H9 (cell line): ENCODE measurements around the gene STX5. TPM values are rescaled to one million over a fixed set of nuclear protein-coding genes. Genes with fewer than 3 reads are reported as not detected.

Source experiments
- DNase-seq: peaks from one replicate; pipeline ENCODE4 v3.0.0-alpha.2; 2017
- H2AFZ ChIP-seq: one replicate; pipeline ENCODE4 v1.6.1; 2013; ENCODE audit warnings: mild to moderate bottlenecking, low read length, control low read depth, moderate library complexity
- H2AK5ac ChIP-seq: 2 replicates; pipeline ENCODE4 v1.6.1; 2013; ENCODE audit warnings: low read length, control low read depth, mixed read lengths; ENCODE audit not compliant: insufficient read length
- H2BK120ac ChIP-seq: one replicate; pipeline ENCODE4 v1.6.1; 2013; ENCODE audit warnings: low read depth, mild to moderate bottlenecking, low read length, control low read depth, inconsistent platforms; ENCODE audit not compliant: poor library complexity, severe bottlenecking
- H2BK12ac ChIP-seq: 2 replicates; pipeline ENCODE4 v1.6.1; 2013; ENCODE audit warnings: low read length, control low read depth, mixed read lengths, low read depth; ENCODE audit not compliant: insufficient read length
- H2BK15ac ChIP-seq: 2 replicates; pipeline ENCODE4 v1.6.1; 2013; ENCODE audit warnings: low read depth, low read length, control low read depth
- H2BK20ac ChIP-seq: one replicate; pipeline ENCODE4 v1.6.1; 2013; ENCODE audit warnings: low read depth, mild to moderate bottlenecking, low read length, control low read depth, inconsistent platforms; ENCODE audit not compliant: poor library complexity, severe bottlenecking
- H2BK5ac ChIP-seq: 2 replicates; pipeline ENCODE4 v1.6.1; 2013; ENCODE audit warnings: low read length, control low read depth, mixed read lengths; ENCODE audit not compliant: insufficient read length
- H3K14ac ChIP-seq: 2 replicates; pipeline ENCODE4 v1.6.1; 2013; ENCODE audit warnings: low read length, control low read depth; ENCODE audit not compliant: insufficient read depth
- H3K18ac ChIP-seq: 2 replicates; pipeline ENCODE4 v1.6.1; 2013; ENCODE audit warnings: low read depth, mild to moderate bottlenecking, mixed read lengths, low read length, control low read depth; ENCODE audit not compliant: insufficient read length
- H3K23ac ChIP-seq: 2 replicates; pipeline ENCODE4 v1.6.1; 2013; ENCODE audit warnings: low read length, control low read depth, mixed read lengths, low read depth; ENCODE audit not compliant: insufficient read length
- H3K23me2 ChIP-seq: 2 replicates; pipeline ENCODE4 v1.6.1; 2013; ENCODE audit warnings: low read depth, mild to moderate bottlenecking, mixed read lengths, low read length, control low read depth; ENCODE audit not compliant: insufficient read length, poor library complexity, severe bottlenecking
- H3K27ac ChIP-seq: 2 replicates; pipeline ENCODE4 v1.5.1; 2013; ENCODE audit warnings: low read length, control low read depth, mixed read lengths, low read depth; ENCODE audit not compliant: insufficient read length
- H3K27me3 ChIP-seq: 2 replicates; pipeline ENCODE4 v1.6.1; 2013; ENCODE audit warnings: low read length, control low read depth, inconsistent platforms; ENCODE audit not compliant: insufficient read depth
- H3K4ac ChIP-seq: 2 replicates; pipeline ENCODE4 v1.6.1; 2013; ENCODE audit warnings: low read depth, mild to moderate bottlenecking, control low read depth, inconsistent platforms, low read length, moderate library complexity
- H3K4me1 ChIP-seq: 2 replicates; pipeline ENCODE4 v1.6.1; 2013; ENCODE audit warnings: low read length, control low read depth, inconsistent platforms; ENCODE audit not compliant: insufficient read depth
- H3K4me2 ChIP-seq: 2 replicates; pipeline ENCODE4 v1.6.1; 2013; ENCODE audit warnings: low read length, control low read depth, mixed read lengths; ENCODE audit not compliant: insufficient read length, insufficient read depth
- H3K56ac ChIP-seq: 2 replicates; pipeline ENCODE4 v1.6.1; 2013; ENCODE audit warnings: low read depth, mild to moderate bottlenecking, mixed read lengths, low read length, control low read depth; ENCODE audit not compliant: insufficient read length
- H3K79me1 ChIP-seq: 2 replicates; pipeline ENCODE4 v1.6.1; 2013; ENCODE audit warnings: low read depth, mild to moderate bottlenecking, moderate library complexity, low read length, control low read depth, inconsistent platforms; ENCODE audit not compliant: insufficient read depth, poor library complexity, severe bottlenecking
- H3K79me2 ChIP-seq: 2 replicates; pipeline ENCODE4 v1.6.1; 2013; ENCODE audit warnings: low read length, control low read depth, inconsistent platforms; ENCODE audit not compliant: insufficient read depth
- H3K9ac ChIP-seq: 2 replicates; pipeline ENCODE4 v1.6.1; 2013; ENCODE audit warnings: low read length, control low read depth, mixed read lengths; ENCODE audit not compliant: insufficient read length; ENCODE audit errors: extremely low read depth
- H3K9me3 ChIP-seq: one replicate; pipeline ENCODE4 v1.6.1; 2013; ENCODE audit warnings: low read depth, low read length, inconsistent platforms; ENCODE audit not compliant: control insufficient read depth
- H3T11ph ChIP-seq: one replicate; pipeline ENCODE4 v1.6.1; 2013; ENCODE audit warnings: mild to moderate bottlenecking, low read length, control low read depth, inconsistent platforms
- H4K20me1 ChIP-seq: one replicate; pipeline ENCODE4 v1.6.1; 2013; ENCODE audit not compliant: control insufficient read depth, insufficient read length, insufficient read depth
- H4K5ac ChIP-seq: 2 replicates; pipeline ENCODE4 v1.6.1; 2013; ENCODE audit warnings: low read depth, mild to moderate bottlenecking, mixed read lengths, low read length, control low read depth; ENCODE audit not compliant: insufficient read length
- H4K8ac ChIP-seq: replicated peaks from 2 replicates; pipeline ENCODE4 v1.6.1; 2013; ENCODE audit warnings: low read length, control low read depth, mixed read lengths, low read depth; ENCODE audit not compliant: insufficient read length
- H4K91ac ChIP-seq: 2 replicates; pipeline ENCODE4 v1.6.1; 2013; ENCODE audit warnings: low read depth, mild to moderate bottlenecking, moderate library complexity, mixed read lengths, low read length, control low read depth; ENCODE audit not compliant: insufficient read length
- H3K27ac Mint-ChIP-seq, 3 experiments: 2 replicates in 2 of 3; 3 replicates in 1 of 3; pipeline ENCODE4 v1.8.0; 2020 to 2021; ENCODE audit warnings: mixed read lengths in 3 of 3, mild to moderate bottlenecking in 1 of 3, moderate library complexity in 1 of 3
- H3K27me3 Mint-ChIP-seq: 2 replicates; pipeline ENCODE4 v1.8.0; 2021; ENCODE audit warnings: low read depth, mild to moderate bottlenecking, moderate library complexity, mixed read lengths
- H3K36me3 Mint-ChIP-seq, 3 experiments: 2 replicates in 2 of 3; 3 replicates in 1 of 3; pipeline ENCODE4 v1.8.0; 2020 to 2021; ENCODE audit warnings: low read depth in 3 of 3, mixed read lengths in 3 of 3; ENCODE audit not compliant: insufficient read depth in 1 of 3
- H3K4me1 Mint-ChIP-seq, 2 experiments: 2 replicates each; pipeline ENCODE4 v1.8.0; 2020; ENCODE audit warnings: mixed read lengths in 2 of 2
- H3K4me3 Mint-ChIP-seq, 2 experiments: 2 replicates in 1 of 2; 3 replicates in 1 of 2; pipeline ENCODE4 v1.8.0; 2020 to 2021; ENCODE audit warnings: mild to moderate bottlenecking in 2 of 2, mixed read lengths in 2 of 2, moderate library complexity in 1 of 2
- H3K9me3 Mint-ChIP-seq, 2 experiments: 2 replicates in 1 of 2; 3 replicates in 1 of 2; pipeline ENCODE4 v1.8.0; 2020; ENCODE audit warnings: mild to moderate bottlenecking in 2 of 2, mixed read lengths in 2 of 2, moderate library complexity in 1 of 2
- CTCF ChIP-seq: fragments of 200-600 bp; sonication (generic); conservative IDR thresholded peaks from 3 replicates; pipeline ENCODE4 v1.8.0; 2021; ENCODE audit warnings: antibody characterized with exemption, mild to moderate bottlenecking
- WGBS: extraction: QIAGEN DNeasy Blood & Tissue Kit; methylation state at CpG from one replicate; pipeline ENCODE4 v1.1.7; 2013; ENCODE audit warnings: missing lambda C conversion rate, low lambda C conversion rate, mixed read lengths; ENCODE audit not compliant: insufficient read length; ENCODE audit errors: extremely low coverage; 5-methylcytosine and 5-hydroxymethylcytosine counted together
- total RNA-seq: library from RNA; stranded (reverse); gene quantifications from 2 replicates; pipeline ENCODE4 v1.2.1, GENCODE V29; 2021

Gene STX5
- total RNA-seq, 1 experiment from 2014 or later: 33.5 TPM

DNA sequence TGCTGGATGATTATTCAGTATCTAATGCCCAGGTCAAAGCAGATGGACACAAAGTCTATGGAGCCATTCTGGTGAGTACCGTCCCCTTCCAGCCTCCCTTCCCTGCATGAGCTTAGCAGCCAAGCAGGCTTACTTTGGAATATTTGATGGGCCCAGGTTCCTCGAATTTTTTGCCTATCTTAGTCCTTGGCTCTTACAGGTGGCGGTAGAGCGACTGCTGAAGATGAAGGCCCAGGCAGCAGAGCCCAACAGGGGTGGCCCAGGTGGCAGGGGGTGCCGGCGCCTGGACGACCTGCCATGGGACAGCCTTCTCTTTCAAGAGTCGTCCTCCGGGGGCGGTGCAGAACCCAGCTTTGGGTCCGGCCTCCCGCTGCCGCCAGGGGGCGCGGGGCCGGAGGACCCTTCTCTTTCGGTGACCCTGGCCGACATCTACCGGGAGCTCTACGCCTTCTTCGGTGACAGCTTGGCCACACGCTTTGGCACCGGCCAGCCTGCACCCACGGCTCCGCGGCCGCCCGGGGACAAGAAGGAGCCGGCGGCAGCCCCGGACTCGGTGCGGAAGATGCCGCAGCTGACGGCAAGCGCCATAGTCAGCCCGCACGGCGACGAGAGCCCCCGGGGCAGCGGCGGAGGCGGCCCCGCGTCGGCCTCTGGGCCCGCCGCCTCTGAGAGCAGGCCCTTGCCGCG is 45.4 kb downstream of the STX5 start:
- Histone ChIP-seq H3K23me2 (peaks cover 4% of the 10 kb centered on the region), H2BK15ac (no peak overlapping the region), H4K8ac (no peak overlapping the region), H2BK120ac (no peak overlapping the region), H3K79me1 (no peaks in the 10 kb centered on the region), H3K56ac (no peak overlapping the region), H3T11ph (no peak overlapping the region), H3K27ac (peak overlapping the region; percentile 1), H3K4ac (no peak overlapping the region), H3K4me1 (no peaks in the 10 kb centered on the region), H3K18ac (no peak overlapping the region), H4K5ac (no peak overlapping the region), H2AK5ac (no peak overlapping the region), H2BK20ac (no peak overlapping the region), H3K27me3 (no peaks in the 10 kb centered on the region), H3K4me2 (peak overlapping the region; percentile 15), H2AFZ (no peak overlapping the region), H3K9me3 (no peaks in the 10 kb centered on the region), H3K23ac (no peak overlapping the region), H2BK5ac (no peak overlapping the region), H4K91ac (no peak overlapping the region), H4K20me1 (no peaks in the 10 kb centered on the region), H2BK12ac (no peak overlapping the region), H3K14ac (no peak overlapping the region), H3K9ac (no peak overlapping the region), H3K79me2 (no peaks in the 10 kb centered on the region; the same call in 1 of the 2 replicates)
- TF ChIP-seq CTCF: peak; percentile 97
- H3K36me3 Mint-ChIP-seq: peaks cover 25 to 71% (median 55%) of the 10 kb centered on the region in 3 experiments
- H3K4me3 Mint-ChIP-seq: peak overlapping the region; percentile 68 to 78
- no CpG with 5 or more reads among the region's 51 CpGs for WGBS
- peak; percentile 95 for DNase-seq
- H3K27ac Mint-ChIP-seq: peak overlapping the region; percentile 41 to 83 (median 74); a peak in 4 of 7 replicates
- peaks cover 21 to 29% of the 10 kb centered on the region in 2 experiments for H3K4me1 Mint-ChIP-seq
- H3K27me3 Mint-ChIP-seq: no peaks in the 10 kb centered on the region; the same call in 1 of the 2 replicates
- H3K9me3 Mint-ChIP-seq: no peaks in the 10 kb centered on the region
